SK-N-SH treated with all-trans-retinoic acid at 6 μM for 48 hours (cell line): Measurements from ENCODE around the gene NKD1.

Experiments used
- ATAC-seq: fragments of 200-7000 bp; cut with Tn5 transposase; 3 replicates; pipeline ENCODE4 v1.9.1; 2020; ENCODE audit warnings: mild to moderate bottlenecking, moderate library complexity
- ARNTL ChIP-seq: fragments of 450-650 bp; formaldehyde crosslinking; IDR thresholded peaks from 2 replicates; pipeline ENCODE4 v1.5.0; 2020; ENCODE audit warnings: low read depth, mild to moderate bottlenecking, moderate library complexity, borderline replicate concordance
- BACH2 ChIP-seq: fragments of 250-450 bp; sonication (Bioruptor Pico); IDR thresholded peaks from 2 replicates; pipeline ENCODE4 v1.9.0; 2021; ENCODE audit warnings: mild to moderate bottlenecking, borderline replicate concordance
- CSDC2 ChIP-seq: fragments of 250-450 bp; sonication (Bioruptor Pico); IDR thresholded peaks from 2 replicates; pipeline ENCODE4 v1.5.0; 2020; ENCODE audit warnings: mild to moderate bottlenecking, moderate library complexity
- ESRRG ChIP-seq: fragments of 250-450 bp; sonication (Bioruptor Pico); IDR thresholded peaks from 2 replicates; pipeline ENCODE4 v1.6.1; 2021; ENCODE audit warnings: mild to moderate bottlenecking
- ISL1 ChIP-seq: fragments of 250-450 bp; sonication (Bioruptor Pico); IDR thresholded peaks from 2 replicates; pipeline ENCODE4 v2.1.2; 2022; ENCODE audit warnings: mild to moderate bottlenecking, moderate library complexity
- OSR1 ChIP-seq: fragments of 250-450 bp; sonication (Bioruptor Pico); IDR thresholded peaks from 2 replicates; pipeline ENCODE4 v1.8.0; 2022; ENCODE audit warnings: moderate library complexity, mild to moderate bottlenecking, inconsistent platforms
- PPARA ChIP-seq: fragments of 250-450 bp; sonication (Bioruptor Pico); IDR thresholded peaks from 2 replicates; pipeline ENCODE4 v1.5.0; 2020; ENCODE audit warnings: mild to moderate bottlenecking, borderline replicate concordance
- SNAI2 ChIP-seq: fragments of 250-450 bp; sonication (Bioruptor Pico); IDR thresholded peaks from 2 replicates; pipeline ENCODE4 v1.5.0; 2020; ENCODE audit warnings: mild to moderate bottlenecking, moderate library complexity
- TCF4 ChIP-seq: fragments of 250-450 bp; sonication (Bioruptor Pico); IDR thresholded peaks from 2 replicates; pipeline ENCODE4 v1.8.0; 2021; ENCODE audit warnings: mild to moderate bottlenecking, moderate library complexity, borderline replicate concordance
- TOX ChIP-seq: fragments of 250-450 bp; sonication (Bioruptor Pico); IDR thresholded peaks from 2 replicates; pipeline ENCODE4 v1.8.0; 2021; ENCODE audit warnings: mild to moderate bottlenecking, moderate library complexity, borderline replicate concordance
- ZC3H10 ChIP-seq: fragments of 250-450 bp; sonication (Bioruptor Pico); IDR thresholded peaks from 2 replicates; pipeline ENCODE4 v1.5.1; 2021; ENCODE audit warnings: mild to moderate bottlenecking, moderate library complexity
- ZFP3 ChIP-seq: fragments of 250-450 bp; sonication (Bioruptor Pico); IDR thresholded peaks from 2 replicates; pipeline ENCODE4 v1.5.0; 2020; ENCODE audit warnings: mild to moderate bottlenecking, moderate library complexity
- ZFP30 ChIP-seq: fragments of 450-650 bp; formaldehyde crosslinking; IDR thresholded peaks from 2 replicates; pipeline ENCODE4 v1.5.0; 2022; ENCODE audit warnings: mild to moderate bottlenecking, moderate library complexity
- ZNF565 ChIP-seq: fragments of 450-650 bp; formaldehyde crosslinking; conservative IDR thresholded peaks from 2 replicates; pipeline ENCODE4 v1.5.0; 2020; ENCODE audit warnings: low read depth, mild to moderate bottlenecking, moderate library complexity
- ZNF8 ChIP-seq: fragments of 450-650 bp; formaldehyde crosslinking; IDR thresholded peaks from 2 replicates; pipeline ENCODE4 v1.5.0; 2020; ENCODE audit warnings: mild to moderate bottlenecking, moderate library complexity
- TF ChIP-seq, protein P1 (sequence below): fragments of 250-450 bp; sonication (Bioruptor Pico); IDR thresholded peaks from 2 replicates; pipeline ENCODE4 v1.5.1; 2020; ENCODE audit warnings: low read depth, mild to moderate bottlenecking, moderate library complexity
- TF ChIP-seq, protein P2 (sequence below): fragments of 250-450 bp; sonication (Bioruptor Pico); IDR thresholded peaks from 2 replicates; pipeline ENCODE4 v1.5.1; 2021; ENCODE audit warnings: mild to moderate bottlenecking, moderate library complexity
- TF ChIP-seq, protein P3 (sequence below): fragments of 250-450 bp; sonication (Bioruptor Pico); IDR thresholded peaks from 2 replicates; pipeline ENCODE4 v1.8.0; 2020; ENCODE audit warnings: mild to moderate bottlenecking, moderate library complexity, borderline replicate concordance
- TF ChIP-seq, protein P4 (sequence below): fragments of 250-450 bp; sonication (Bioruptor Pico); IDR thresholded peaks from 2 replicates; pipeline ENCODE4 v1.8.0; 2021; ENCODE audit warnings: low read depth, mild to moderate bottlenecking, moderate library complexity, borderline replicate concordance

The NKD1 gene

DNA sequence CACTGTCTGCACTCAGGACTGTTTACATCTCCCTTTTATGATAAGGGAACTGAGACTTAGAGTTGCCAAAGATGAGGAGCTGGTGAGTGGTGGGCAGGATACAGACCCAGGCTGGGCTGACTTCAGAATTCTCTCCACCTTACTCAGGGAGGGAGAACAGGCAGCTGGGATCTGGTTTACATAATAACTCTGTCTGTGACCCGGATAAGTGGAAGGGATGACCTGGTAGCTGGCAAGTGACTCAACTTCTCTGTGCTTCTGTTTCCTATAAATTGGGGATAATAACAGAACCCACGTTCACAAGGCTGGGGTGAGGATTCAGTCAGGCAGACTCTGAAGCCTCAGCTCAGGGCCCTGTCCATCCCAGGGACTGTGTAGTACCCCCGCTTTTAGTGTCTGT, 130.3 kb downstream of the NKD1 start:
- TF ChIP-seq ARNTL (CRISPR knock-in tag) (no peak), ESRRG (CRISPR knock-in tag) (no peak), PPARA (CRISPR knock-in tag) (no peak), TCF4 (no peak), ISL1 (CRISPR knock-in tag) (no peak), ZNF565 (CRISPR knock-in tag) (no peak), SNAI2 (no peak), BACH2 (no peak), TOX (CRISPR knock-in tag) (no peak)
- TF ChIP-seq, protein P1, sequence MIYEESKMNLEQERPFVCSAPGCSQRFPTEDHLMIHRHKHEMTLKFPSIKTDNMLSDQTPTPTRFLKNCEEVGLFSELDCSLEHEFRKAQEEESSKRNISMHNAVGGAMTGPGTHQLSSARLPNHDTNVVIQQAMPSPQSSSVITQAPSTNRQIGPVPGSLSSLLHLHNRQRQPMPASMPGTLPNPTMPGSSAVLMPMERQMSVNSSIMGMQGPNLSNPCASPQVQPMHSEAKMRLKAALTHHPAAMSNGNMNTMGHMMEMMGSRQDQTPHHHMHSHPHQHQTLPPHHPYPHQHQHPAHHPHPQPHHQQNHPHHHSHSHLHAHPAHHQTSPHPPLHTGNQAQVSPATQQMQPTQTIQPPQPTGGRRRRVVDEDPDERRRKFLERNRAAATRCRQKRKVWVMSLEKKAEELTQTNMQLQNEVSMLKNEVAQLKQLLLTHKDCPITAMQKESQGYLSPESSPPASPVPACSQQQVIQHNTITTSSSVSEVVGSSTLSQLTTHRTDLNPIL (CRISPR knock-in tag) = no peak
- TF ChIP-seq, protein P2, sequence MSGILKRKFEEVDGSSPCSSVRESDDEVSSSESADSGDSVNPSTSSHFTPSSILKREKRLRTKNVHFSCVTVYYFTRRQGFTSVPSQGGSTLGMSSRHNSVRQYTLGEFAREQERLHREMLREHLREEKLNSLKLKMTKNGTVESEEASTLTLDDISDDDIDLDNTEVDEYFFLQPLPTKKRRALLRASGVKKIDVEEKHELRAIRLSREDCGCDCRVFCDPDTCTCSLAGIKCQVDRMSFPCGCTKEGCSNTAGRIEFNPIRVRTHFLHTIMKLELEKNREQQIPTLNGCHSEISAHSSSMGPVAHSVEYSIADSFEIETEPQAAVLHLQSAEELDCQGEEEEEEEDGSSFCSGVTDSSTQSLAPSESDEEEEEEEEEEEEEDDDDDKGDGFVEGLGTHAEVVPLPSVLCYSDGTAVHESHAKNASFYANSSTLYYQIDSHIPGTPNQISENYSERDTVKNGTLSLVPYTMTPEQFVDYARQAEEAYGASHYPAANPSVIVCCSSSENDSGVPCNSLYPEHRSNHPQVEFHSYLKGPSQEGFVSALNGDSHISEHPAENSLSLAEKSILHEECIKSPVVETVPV (CRISPR knock-in tag) = no peak
- TF ChIP-seq, protein P3, sequence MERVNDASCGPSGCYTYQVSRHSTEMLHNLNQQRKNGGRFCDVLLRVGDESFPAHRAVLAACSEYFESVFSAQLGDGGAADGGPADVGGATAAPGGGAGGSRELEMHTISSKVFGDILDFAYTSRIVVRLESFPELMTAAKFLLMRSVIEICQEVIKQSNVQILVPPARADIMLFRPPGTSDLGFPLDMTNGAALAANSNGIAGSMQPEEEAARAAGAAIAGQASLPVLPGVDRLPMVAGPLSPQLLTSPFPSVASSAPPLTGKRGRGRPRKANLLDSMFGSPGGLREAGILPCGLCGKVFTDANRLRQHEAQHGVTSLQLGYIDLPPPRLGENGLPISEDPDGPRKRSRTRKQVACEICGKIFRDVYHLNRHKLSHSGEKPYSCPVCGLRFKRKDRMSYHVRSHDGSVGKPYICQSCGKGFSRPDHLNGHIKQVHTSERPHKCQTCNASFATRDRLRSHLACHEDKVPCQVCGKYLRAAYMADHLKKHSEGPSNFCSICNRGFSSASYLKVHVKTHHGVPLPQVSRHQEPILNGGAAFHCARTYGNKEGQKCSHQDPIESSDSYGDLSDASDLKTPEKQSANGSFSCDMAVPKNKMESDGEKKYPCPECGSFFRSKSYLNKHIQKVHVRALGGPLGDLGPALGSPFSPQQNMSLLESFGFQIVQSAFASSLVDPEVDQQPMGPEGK (CRISPR knock-in tag) = no peak
- TF ChIP-seq, all 23 proteins: peak for 0
- no peak for ATAC-seq

DNA sequence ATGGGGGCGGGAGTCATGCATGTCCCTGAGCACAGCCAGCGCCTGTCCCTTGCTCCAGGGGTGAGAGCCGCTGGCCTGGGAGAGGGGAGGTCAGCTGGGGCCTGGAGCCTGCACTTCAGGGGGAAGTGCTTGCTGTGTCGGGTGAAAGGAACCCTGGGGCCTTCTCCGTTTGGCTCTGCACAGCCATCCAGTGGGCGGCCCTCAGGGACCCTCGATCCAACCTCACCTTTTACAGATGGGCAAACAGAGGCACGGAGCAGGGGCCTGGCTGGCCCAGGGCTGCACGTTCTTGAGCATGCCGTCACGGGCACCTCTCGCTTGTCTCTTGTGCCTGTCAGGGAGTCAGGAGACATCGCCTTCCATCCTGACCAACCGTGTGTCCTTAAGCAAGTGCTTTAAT, 131.1 kb downstream of the NKD1 start:
- TF ChIP-seq ZC3H10 (CRISPR knock-in tag) (no peak), CSDC2 (CRISPR knock-in tag) (no peak), BACH2 (no peak), OSR1 (CRISPR knock-in tag) (no peak), ISL1 (CRISPR knock-in tag) (no peak), ESRRG (CRISPR knock-in tag) (no peak), ZFP30 (no peak), TCF4 (no peak), TOX (CRISPR knock-in tag) (no peak)
- TF ChIP-seq, protein P3 (CRISPR knock-in tag) = no peak
- TF ChIP-seq, protein P4, sequence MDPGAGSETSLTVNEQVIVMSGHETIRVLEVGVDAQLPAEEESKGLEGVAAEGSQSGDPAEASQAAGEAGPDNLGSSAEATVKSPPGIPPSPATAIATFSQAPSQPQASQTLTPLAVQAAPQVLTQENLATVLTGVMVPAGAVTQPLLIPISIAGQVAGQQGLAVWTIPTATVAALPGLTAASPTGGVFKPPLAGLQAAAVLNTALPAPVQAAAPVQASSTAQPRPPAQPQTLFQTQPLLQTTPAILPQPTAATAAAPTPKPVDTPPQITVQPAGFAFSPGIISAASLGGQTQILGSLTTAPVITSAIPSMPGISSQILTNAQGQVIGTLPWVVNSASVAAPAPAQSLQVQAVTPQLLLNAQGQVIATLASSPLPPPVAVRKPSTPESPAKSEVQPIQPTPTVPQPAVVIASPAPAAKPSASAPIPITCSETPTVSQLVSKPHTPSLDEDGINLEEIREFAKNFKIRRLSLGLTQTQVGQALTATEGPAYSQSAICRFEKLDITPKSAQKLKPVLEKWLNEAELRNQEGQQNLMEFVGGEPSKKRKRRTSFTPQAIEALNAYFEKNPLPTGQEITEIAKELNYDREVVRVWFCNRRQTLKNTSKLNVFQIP = no peak
- TF ChIP-seq, protein P1 (CRISPR knock-in tag) = no peak
- no peak for ATAC-seq

DNA sequence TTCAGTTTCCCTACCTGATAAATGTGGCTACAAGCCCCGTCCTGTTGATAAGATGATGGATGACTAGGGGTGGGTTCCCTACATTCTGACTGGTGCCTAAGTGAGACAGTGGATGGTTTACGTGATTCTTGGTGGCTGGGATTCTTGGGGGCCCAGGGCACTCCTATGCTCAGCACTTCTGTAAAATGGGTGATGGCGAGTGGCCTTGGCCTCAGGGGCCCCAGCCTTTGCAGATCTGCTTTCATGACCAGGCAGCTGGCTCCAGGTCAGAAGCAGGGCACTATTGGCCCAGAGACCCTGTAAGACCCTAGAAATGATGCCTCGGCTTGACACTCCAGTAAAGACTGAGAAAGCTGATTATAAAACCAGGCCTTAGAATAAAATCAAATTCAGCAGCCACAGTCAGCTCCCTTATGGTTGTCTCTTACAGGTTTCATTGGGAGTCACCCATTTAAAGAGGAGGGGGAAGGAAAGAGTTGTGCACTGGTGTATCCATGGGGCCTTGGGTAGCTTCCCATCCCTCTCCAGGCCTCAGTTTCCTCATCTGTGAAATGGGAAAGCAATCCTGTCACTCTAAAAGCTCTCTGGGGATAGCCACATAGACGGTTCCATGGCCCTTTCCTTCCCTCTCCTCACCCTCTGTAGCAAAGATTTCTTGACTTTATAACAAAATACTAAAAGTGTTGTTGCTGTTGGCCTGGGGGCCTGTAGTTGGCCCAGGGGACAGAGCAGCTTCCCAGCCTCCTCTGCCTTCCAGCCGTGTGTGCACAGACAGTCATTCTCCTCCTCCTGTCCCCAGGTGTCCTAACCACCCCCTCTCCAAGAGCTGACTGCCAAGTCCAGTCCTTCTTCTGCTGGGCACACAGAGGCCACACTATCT, 131.7 kb downstream of the NKD1 start:
- no peak for ATAC-seq
- TF ChIP-seq TCF4 (no peak), ESRRG (CRISPR knock-in tag) (no peak)
- TF ChIP-seq, all 23 proteins: peak for 0

DNA sequence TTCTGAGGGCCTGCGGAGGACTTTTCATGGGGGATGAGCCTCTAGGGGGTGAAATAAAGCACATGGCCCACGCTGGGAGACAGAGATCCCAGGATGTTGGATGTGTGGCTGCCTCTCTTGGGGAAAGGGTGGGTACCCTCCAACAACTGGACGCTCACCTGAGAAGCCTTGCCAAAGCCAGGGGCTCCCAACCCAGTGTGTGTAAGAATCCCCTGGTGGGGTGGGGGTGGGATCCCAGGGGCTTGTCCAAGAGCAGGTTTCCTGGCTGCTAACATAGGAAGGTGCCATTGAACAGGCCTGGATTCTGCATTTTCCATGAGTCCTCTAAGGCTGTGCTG, 132.3 kb downstream of the NKD1 start:
- no peak for ATAC-seq
- TF ChIP-seq OSR1 (CRISPR knock-in tag) (no peak), ZNF8 (CRISPR knock-in tag) (no peak), TCF4 (no peak), BACH2 (no peak), ARNTL (CRISPR knock-in tag) (no peak), ISL1 (CRISPR knock-in tag) (no peak), ZFP3 (CRISPR knock-in tag) (no peak)
- TF ChIP-seq, protein P1 (CRISPR knock-in tag) = no peak
